GM21381 (cell line): Measurements from ENCODE around the gene TPD52L2.
A peak's percentile ranks its signal among the peaks of the same experiment; 100 is the strongest.
"Not testable (repeated sequence)": the region's sequence is repeated elsewhere in the genome, so short reads cannot be mapped to it uniquely, and the experiment has no call there.

Source experiments
- ATAC-seq: cut with Tn5 transposase; IDR thresholded peaks from one replicate; pipeline ENCODE4 v1.9.1; 2021; ENCODE audit warnings: mild to moderate bottlenecking, moderate library complexity; ENCODE audit not compliant: unreplicated experiment

Gene TPD52L2

DNA sequence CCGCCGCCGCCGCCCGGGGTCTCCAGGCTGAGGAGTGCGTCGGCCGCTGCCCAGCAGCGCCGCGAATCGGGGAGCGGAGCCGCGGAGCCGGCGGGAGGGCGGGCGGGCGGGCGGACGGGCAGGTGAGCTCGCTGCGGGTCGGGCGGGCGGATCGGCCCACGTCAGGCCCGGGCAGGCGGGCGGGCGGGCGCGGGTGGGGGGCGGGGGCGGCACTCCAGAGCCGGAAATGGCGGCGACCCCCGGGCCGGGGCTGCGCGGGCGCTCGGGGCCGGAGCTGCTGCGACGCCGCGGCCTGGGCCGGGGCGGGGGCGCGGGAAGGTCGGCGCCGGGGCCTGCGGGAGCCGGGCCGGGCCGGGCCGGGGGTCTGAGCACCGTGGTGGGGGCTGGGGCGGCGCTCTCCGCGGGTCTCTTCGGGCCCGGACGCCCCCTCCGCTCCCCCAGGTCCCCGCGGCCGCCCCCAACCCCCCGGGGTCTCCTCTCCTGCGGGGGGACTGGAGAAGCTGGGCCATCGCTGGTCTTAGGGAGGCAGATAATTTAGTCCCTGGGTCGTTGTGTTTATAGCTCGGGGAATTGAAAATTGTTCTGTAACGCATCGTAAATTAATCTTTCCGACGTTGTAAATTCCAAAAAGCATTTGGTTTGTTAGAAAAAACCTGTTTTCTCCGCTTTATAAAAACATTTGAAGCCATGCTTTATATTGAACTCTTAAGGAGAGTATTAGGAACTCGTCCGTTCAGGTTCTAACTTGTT is 30.3 kb downstream of the TPD52L2 start:
- peak; percentile 12 for ATAC-seq

- peak; percentile 11 for ATAC-seq
These were observed 30.8 kb downstream of the TPD52L2 start for GRCh38 chr20:63895952-63896263.

- ATAC-seq = peak; percentile 35
These were observed 31.4 kb downstream of the TPD52L2 start for GRCh38 chr20:63896264-63897105.

DNA sequence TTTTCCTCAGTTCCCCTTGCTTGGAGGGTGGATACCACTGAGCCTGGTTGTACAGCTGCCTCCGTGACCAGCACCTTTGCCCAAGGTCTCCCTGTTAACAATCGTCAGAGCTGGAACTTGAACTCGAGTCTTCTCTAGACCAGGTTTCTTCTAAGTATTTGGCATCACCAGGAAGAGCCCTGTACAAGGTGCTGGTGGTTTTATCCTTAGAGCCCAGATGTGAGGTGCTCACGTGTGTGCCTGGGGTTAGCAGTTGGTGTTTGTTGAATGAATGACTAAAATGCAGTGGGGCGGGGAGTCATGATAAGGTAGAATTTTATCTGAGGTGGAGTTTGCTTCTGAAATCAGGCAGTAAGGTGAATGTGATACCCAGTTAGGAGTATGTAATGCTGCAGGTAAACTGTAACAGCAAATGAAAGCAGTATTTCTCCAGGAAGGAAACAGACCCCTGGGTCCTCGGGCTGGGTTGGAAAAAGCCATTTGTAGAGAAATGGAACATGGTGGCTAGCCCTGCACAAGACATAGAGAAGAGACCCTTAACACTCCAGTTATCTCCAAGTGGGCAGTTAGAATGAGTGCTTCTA is 33.0 kb downstream of the TPD52L2 start:
- ATAC-seq = no peak

DNA sequence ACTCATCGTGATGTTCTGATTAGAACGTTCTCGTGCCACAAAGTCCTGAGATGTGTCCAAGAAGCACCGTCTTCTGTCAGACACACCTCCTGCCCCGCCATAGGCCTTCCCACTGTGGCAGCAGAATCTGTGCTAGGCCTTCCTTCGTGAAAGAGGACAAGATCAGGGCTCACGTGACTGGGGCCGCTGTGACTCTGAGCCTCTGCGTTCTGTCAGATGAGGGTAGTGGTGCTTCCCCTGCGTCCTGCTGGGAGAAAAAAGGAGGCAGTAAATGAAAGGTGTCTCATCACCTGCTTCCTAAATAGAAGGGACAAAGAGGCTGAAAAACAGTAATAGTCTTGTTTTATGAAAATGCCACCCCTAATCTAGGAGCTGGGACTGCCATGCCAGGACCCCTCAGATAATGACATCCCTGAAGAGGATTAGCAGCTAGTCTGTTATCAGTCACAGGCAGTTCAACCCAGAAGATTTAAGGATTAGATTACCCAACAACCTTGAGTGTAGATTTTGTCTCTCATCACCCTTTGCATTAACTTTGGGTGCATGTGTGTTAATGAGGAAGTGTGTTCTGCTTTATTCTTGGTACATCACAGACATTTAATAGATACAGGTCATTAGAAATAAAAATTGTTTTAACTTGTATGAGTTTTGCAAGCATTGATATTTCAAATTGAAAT is 34.0 kb downstream of the TPD52L2 start:
- no peak for ATAC-seq

GRCh38 chr20:63900413-63900812 is 35.3 kb downstream of the TPD52L2 start:
- no peak for ATAC-seq

DNA sequence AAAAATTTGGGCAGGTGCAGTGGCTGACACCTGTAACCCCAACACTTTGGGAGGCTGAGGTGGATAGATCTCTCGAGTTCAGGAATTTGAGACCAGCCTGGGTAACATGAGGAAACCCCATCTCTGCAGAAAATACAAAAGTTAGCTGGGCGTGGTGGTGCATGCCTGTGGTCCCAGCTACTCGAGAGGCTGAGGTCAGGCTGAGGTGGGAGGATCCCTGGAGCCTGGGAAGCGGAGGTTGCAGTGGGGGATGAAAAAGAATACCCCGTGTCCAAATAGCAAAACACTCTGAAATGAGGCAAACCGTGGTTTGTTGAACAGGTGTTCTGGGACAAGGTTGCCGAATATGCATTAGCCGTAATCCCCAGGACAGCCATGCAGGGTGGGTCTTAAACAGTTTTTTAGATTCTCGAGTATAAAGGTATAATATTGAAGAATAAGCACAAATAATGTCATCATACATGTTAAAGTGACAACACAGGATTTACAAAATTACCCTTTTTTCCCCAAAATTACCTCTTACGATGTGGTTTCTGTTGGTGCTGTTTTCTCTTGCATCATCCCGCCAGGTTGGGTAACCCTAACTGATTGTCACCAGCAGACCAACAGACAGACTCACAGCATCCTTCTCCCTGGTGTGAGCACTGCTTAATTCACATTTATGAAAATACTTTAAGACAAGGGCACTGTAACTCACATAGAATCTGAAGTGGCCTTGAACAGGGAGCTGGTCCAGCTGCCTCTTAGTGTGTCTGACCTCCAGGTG is 38.9 kb downstream of the TPD52L2 start:
- ATAC-seq = no peak

GRCh38 chr20:63908008-63908682 is 43.1 kb downstream of the TPD52L2 start:
- ATAC-seq = no peak

- no peak for ATAC-seq
These were observed 46.1 kb downstream of the TPD52L2 start for GRCh38 chr20:63911176-63911575.

GRCh38 chr20:63913768-63914167 is 48.7 kb downstream of the TPD52L2 start:
- ATAC-seq = no peak

DNA sequence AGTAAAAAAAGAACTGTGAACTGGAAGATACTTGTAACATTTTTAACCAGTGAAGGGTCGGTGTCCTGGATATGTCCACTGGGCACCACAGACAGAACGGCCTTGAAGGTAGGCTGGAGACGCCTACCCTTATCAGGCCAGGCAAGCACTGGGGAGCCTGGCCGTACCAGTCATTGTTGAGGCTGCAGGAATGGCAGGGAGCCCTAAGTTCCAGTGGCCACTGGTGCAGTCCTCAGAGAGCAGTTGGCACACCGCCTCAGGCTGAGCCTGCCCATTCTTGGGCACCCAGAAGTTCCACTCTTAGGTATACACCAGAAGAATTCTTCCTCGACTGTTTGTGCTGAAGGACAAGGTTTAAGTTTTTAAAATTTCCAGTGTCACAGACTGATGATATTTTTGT is 50.4 kb downstream of the TPD52L2 start:
- no peak for ATAC-seq

DNA sequence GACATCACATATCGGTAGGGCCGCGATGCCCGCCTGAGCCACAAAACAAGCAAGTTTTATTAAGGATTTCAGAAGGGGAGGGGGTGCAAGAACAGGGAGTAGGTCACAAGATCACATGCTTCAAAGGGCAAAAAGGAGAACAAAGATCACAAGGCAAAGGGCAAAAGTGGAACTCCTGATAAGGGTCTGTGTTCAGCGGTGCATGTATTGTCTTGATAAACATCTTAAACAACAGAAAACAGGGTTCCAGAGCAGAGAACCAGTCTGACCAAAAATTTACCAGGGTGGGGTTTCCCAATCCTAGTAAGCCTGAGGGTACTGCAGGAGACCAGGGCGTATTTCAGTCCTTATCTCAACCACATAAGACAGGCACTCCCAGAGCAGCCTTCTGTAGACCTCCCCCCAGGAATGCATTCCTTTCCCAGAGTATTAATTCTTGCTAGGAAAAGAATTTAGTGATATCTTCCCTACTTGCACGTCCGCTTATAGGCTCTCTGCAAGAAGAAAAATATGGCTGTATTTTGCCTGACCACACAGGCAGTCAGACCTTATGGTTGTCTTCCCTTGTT is 51.4 kb downstream of the TPD52L2 start:
- ATAC-seq = not testable (repeated sequence)

GRCh38 chr20:63917811-63918210 is 52.7 kb downstream of the TPD52L2 start:
- ATAC-seq = no peak

DNA sequence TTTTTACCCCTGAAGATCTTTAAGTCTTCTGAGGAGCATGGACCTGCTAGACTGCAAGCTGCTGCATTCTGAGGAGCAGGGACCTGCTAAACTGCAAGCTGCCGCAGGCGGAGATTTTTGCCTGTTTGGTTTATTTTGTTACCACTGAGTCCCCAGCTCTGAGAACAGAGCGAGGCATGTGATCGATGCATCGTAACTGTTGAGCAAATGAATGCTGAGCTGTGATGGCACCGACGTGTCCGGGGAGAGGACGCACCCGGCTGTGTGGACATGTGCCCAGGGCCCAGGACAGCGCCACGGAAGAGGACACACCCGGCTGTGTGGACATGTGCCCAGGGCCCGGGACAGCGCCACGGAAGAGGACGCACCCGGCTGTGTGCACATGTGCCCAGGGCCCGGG is 54.1 kb downstream of the TPD52L2 start:
- ATAC-seq = no peak

GRCh38 chr20:63920226-63920625 is 55.2 kb downstream of the TPD52L2 start:
- ATAC-seq = no peak

DNA sequence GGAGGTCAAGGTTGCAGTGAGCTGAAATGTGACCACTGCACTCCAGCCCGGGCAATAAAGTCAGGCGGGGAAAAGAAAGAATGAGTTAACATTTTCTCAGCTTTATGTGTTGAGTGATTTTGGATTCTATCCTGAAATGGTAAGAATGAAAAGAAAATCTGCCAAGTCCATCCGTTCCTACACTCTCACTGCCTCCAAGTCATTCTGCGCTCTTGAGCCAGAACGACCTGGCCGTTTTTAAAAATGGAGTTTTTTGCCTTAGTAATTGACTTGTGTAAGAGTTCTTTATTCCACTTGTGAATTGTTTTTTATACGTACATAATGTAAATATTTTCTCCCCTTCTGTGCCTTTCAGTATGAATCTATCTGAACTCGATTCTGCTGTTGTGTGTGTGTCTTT is 58.6 kb downstream of the TPD52L2 start:
- ATAC-seq = no peak

DNA sequence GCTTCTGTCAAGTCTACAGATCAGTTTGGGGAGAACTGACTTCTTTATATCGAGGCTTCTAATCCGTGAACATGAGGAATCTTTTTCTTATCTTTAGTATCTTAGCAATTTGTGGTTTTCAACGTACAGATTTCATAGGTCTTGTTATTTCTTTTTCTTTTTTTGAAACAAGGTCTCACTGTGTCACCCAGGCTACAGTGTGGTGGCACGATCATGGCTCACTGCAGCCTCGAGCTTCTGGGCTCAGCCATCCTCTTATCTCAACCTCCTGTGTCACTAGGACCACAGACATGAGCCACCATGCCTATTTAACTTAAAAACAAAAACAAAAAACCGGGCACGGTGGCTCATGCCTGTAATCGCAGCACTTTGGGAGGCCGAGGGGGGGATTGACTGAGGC is 59.2 kb downstream of the TPD52L2 start:
- no peak for ATAC-seq

DNA sequence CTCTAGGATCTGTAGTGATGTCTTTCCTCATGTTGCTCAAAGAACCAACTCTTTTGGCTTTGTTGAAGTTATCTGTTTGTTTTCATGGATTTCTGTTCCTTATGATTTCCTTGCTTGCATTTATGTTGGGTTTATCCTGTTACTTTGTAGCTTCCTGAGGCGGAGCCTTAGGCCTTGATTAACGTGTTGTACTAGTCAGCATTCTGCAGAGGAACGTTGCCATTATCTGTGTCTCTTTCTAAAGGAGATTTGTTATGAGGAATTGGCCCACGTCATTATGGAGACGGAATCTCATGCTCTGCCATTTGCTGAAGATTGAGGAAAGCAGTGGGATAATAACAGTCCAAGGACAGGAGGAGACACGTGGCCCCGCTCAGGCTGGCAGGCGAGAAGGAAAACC is 61.2 kb downstream of the TPD52L2 start:
- ATAC-seq = no peak

DNA sequence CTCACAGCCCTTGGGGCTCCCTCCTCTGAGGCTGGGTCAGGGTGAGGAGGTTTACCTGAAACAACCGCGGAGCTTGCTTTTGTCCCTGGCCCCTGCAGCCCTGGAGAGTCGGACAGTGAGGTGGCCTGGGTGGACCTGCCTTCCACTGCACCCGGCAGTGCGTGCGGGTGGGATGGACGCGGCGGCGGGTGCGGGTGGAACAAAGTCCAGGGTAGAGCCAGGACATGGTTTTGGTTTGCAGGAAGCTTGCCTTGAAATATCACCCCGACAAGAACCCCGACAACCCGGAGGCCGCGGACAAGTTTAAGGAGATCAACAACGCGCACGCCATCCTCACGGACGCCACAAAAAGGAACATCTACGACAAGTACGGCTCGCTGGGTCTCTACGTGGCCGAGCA is 64.0 kb downstream of the TPD52L2 start:
- no peak for ATAC-seq

- ATAC-seq = not testable (repeated sequence)
These were observed 64.4 kb downstream of the TPD52L2 start for GRCh38 chr20:63929473-63929883.
